ENCODE measurements around the gene LAMP2.

DNA sequence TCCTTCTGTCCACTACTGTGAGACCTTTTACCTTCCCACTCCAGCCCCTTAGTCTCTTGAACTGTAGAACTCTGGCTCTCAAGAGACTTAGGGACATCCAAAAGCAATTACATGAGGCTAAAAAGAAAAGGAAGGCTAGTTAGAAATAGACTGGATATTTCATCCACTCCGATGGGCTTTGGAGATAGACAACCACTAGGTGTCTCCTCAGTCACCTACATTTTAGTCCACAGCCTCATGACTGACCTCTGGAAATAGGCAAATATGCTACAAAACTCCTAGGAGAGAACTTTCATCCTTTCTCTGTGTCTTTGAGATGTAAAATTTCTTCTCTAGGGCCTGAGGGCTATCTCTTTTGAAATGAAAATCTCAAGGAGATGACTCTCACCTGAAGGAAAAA lies 45.1 kb upstream of the LAMP2 start:
- TF ChIP-seq PRDM1 (tag by site-specific recombination; IDR thresholded peaks at IDR 0.05) (no peak), ZBTB44 (tag by site-specific recombination; IDR thresholded peaks at IDR 0.05) (no peak), ZNF785 (tag by site-specific recombination; IDR thresholded peaks at IDR 0.05) (no peak), HIC1 (tag by site-specific recombination; IDR thresholded peaks at IDR 0.05) (no peak), TCF7L2 (IDR thresholded peaks at IDR 0.05; ENCODE audit: borderline replicate concordance, low read depth, low read length) (no peak), MEIS1 (CRISPR knock-in tag; IDR thresholded peaks at IDR 0.05; ENCODE audit: borderline replicate concordance) (no peak), SP7 (tag by site-specific recombination; IDR thresholded peaks at IDR 0.05) (no peak), ZNF580 (tag by site-specific recombination; IDR thresholded peaks at IDR 0.05) (no peak), YY1 (tag by site-specific recombination; IDR thresholded peaks at IDR 0.05) (no peak), ZNF24 (tag by site-specific recombination; IDR thresholded peaks at IDR 0.05) (no peak), ZNF792 (tag by site-specific recombination; IDR thresholded peaks at IDR 0.05) (no peak), ZNF423 (tag by site-specific recombination; IDR thresholded peaks at IDR 0.05) (no peak), ZNF571 (tag by site-specific recombination; IDR thresholded peaks at IDR 0.05) (no peak)
- TF ChIP-seq, protein P1, sequence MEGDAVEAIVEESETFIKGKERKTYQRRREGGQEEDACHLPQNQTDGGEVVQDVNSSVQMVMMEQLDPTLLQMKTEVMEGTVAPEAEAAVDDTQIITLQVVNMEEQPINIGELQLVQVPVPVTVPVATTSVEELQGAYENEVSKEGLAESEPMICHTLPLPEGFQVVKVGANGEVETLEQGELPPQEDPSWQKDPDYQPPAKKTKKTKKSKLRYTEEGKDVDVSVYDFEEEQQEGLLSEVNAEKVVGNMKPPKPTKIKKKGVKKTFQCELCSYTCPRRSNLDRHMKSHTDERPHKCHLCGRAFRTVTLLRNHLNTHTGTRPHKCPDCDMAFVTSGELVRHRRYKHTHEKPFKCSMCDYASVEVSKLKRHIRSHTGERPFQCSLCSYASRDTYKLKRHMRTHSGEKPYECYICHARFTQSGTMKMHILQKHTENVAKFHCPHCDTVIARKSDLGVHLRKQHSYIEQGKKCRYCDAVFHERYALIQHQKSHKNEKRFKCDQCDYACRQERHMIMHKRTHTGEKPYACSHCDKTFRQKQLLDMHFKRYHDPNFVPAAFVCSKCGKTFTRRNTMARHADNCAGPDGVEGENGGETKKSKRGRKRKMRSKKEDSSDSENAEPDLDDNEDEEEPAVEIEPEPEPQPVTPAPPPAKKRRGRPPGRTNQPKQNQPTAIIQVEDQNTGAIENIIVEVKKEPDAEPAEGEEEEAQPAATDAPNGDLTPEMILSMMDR (tag by site-specific recombination; IDR thresholded peaks at IDR 0.05), result no peak
